Activated CD4-positive, alpha-beta T cell treated with anti-CD3 and anti-CD28 coated beads, Interleukin-2, amount 50 U/mL, for 24 hours (primary cell): ENCODE measurements around the gene IFI44L.
A peak's percentile ranks its signal among the peaks of the same experiment; 100 is the strongest.

Experiments used
- DNase-seq, 2 donors: peaks; one replicate each; pipeline ENCODE4 v3.0.0-alpha.2; 2020; ENCODE audit warnings: low read depth in 1 of 2, low spot score in 1 of 2

The IFI44L gene

GRCh38 chr1:78640462-78640861 is 20.2 kb downstream of the IFI44L start:
- no peak for DNase-seq

DNA sequence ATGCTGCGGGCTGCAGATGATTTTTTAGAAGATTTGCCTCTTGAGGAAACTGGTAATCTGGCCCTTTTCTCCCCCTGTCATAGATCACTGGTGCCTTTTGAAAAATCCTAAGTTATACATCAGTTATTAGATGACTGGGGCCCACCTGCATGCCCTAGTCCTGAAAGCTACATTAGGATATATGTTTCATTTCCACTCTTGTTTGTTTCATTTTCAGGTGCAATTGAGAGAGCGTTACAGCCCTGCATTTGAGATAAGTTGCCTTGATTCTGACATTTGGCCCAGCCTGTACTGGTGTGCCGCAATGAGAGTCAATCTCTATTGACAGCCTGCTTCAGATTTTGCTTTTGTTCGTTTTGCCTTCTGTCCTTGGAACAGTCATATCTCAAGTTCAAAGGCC is 21.3 kb downstream of the IFI44L start:
- no peak for DNase-seq

- DNase-seq = no peak
Observed at GRCh38 chr1:78645723-78646122, 25.5 kb downstream of the IFI44L start.

GRCh38 chr1:78647238-78647637 is 27.0 kb downstream of the IFI44L start:
- DNase-seq = no peak

GRCh38 chr1:78649628-78650027 is 29.4 kb downstream of the IFI44L start, which contains the start of gene IFI44:
Gene IFI44 (plus strand): TSS chr1:78649831. CDS start chr1:78650196, 365 bp downstream.
- DNase-seq = peak; percentile 24 to 58

- DNase-seq = no peak
Observed at GRCh38 chr1:78650114-78650660, 29.9 kb downstream of the IFI44L start.

- no peak for DNase-seq
Observed at GRCh38 chr1:78651241-78651640, 31.0 kb downstream of the IFI44L start.

DNA sequence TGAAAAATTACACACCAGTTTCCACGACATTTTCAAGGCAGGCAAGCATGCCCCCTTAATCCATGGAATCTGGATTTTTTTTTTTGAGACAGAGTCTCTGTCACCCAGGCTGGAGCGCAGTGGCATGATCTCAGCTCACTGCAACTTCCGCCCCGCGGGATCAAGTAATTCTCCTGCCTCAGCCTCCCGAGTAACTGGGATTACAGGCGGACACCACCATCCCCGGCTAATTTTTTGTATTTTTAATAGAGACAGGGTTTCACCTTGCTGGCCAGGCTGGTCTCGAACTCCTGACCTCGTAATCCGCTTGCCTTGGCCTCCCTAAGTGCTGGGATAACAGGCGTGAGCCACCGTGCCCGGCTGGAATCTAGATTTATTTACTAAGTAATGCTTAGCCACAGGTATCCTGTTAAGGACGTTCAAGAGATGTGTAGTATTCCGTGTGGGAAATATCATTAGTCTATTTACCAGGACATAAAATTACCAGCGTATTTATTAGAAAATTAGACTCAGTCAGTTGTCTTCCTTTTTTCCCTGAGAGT is 31.8 kb downstream of the IFI44L start:
- no peak for DNase-seq

DNA sequence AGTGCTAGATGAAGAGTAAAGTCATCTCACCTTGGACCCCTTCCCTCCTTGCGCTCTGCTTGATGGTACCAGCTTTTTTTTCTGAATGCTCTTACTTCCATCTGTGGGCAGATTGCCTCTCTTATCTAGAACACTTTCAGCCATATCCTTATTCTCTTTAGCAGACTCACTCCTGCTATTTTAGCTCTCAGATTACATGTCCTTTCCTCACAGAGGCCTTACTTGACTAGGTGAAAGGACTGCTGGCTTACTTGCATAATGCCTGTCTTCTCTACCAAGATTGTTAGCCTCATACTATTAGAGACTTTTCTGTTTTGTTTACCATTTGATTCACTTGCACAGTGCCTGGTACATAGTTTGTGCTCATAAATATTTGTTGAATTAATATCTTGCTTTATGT is 38.7 kb downstream of the IFI44L start:
- no peak for DNase-seq

DNA sequence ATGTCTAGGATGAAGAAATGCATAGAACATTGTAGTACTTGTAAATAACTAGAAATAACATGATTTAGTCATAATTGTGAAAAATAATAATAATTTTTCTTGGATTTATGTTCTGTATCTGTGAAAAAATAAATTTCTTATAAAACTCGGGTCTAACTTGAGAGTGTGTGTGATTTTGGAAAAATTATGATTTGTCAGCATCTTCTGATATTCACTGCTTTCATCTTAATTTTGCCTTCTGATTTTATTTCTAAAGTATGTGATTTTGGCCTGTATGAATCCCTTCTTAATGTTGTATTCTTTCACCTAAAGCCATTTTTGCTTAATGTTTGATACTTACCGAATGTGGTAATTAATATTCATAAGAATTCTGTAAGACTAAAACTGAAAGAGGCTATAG is 43.7 kb downstream of the IFI44L start:
- no peak for DNase-seq

GRCh38 chr1:78664763-78665162 is 44.5 kb downstream of the IFI44L start:
- no peak for DNase-seq

DNA sequence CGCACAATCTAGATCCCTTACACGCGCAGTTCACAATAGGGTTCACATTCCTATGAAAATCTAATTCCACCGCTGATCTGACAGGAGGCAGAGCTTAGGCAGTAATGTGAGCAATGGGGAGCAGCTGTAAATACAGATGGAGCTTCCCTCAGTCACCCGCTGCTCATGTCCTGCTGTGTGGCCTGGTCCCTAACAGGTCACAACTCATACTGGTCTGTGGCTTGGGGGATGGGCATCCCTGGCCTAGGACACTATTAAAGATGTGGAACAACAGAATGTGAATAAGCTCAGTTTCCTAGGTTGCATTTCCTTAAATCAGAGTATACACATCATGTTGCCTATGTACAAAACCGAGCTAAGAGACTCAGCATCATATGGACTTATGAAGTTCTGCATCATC is 45.6 kb downstream of the IFI44L start:
- no peak for DNase-seq

DNA sequence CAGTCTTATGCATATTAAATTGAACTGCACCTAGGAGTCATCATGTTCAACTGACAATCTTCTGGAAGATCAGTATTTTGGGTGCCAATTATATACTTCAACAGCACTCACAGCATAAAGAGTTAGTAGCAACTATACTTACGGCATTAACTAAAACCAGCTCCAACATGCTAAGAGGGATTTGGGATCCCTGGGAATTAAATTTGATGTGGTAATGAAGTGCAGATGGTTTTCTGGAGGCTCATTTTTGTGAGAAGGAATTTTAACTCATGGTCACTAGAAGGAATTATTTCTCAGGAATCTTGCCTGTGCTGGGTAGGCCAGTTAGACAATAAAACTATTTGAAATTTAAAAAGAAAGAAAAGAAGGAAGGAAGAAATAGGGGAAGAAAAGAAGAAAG is 47.7 kb downstream of the IFI44L start:
- no peak for DNase-seq

DNA sequence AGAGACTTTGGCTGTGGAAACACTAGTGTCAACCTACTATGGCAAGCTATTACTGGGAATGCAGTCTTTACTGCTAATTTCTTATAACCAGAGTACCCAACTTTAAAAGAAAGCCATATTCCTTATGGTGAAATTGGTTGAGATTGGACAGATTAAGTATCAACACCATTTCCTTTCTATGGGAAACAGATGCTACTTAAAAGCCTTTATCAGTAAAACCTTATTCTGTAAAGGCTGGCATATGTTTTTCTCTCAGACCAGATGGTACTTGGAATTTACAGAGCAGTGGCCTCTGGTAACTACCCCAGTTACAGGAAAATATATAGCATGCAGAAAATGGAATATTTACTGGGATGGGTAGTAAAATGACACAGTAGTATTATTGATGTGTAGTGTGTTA is 48.2 kb downstream of the IFI44L start:
- no peak for DNase-seq

DNA sequence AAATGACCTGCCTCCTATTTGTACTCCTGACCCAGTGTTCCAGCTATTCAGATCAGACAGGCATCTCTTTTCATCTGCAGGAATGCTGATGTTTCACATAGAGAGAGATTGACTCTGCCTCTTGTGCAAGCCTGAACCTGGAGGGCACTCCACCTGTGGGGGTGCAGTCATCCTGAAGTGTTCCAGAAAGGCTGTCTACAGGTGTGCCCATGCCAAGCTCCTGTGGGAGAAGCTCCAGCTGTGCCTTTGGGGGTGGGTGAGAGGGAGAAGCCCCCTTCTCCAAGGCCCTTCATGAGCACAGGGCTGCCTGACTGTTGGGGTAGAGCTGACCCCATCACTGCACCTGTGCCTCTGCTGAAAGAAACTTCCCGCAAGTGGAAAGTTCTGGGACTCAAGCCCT is 52.2 kb downstream of the IFI44L start:
- no peak for DNase-seq

GRCh38 chr1:78673120-78673519 is 52.9 kb downstream of the IFI44L start:
- no peak for DNase-seq

DNA sequence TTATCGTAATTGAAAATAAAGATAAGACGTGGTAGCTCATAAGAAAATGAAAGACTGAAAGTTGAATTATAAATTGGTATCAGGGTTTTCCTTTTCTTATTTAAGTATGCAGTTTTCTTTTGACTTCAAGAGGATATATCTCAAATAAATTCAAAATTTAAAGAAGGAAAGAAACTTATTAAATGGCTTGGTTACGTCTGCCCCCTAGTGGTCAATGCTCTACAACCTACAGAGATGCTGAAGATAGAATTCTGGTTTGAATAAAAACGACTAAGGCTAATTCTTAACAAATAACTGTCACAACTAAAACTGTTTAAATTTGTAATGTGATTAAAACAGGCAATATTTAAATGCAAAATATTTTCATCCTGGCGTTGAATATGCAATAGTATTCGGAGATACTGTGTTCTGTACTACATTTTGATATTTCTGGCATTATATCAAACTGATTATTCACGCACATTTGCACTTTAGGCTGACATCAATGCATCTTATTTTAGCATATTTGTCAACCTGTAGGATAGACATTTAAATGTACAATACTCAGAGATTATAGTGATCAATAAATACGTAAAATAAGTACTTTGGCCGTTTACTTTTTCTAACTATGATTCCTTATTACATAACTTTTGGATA is 56.2 kb downstream of the IFI44L start:
- peak in 1 of 2 donors; percentile 61 for DNase-seq

DNA sequence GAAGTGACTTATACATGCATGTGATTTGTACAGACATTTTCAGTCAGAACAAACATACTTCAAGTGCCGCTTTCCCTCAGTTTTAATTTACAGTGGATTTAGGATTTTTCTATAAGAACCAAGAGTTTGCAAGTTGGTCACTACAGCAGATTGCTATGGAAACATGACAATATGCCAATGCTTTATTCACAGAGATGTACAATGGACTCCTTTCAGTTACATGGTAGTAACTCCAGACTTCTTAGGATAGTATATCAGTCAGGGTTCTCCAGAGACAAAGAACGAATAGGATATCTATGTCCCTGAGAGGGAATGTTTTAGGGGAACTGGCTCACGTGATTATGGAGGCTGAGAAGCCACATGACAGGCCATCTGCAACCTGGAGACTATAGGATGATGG is 56.7 kb downstream of the IFI44L start:
- no peak for DNase-seq

DNA sequence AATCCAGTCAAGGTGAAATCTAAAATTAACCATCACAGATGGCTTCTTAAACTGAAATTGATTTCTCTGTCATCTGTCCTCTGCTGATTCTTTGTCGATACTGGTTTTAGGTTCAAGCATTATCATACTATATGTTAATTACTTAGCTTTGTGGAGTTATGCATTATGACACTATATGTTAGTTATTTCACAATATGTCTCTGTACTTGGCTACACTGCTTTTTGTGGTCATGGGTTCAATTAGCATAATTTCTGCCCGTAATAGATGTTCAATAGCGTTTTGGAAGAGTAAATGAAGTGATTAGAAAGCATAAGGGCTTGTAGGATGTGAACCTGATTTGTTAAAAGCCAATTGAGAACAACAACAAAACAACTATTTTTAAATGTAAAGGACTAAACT is 57.5 kb downstream of the IFI44L start:
- no peak for DNase-seq

- DNase-seq = no peak
Observed at GRCh38 chr1:78678324-78678723, 58.1 kb downstream of the IFI44L start.

- DNase-seq = no peak
Observed at GRCh38 chr1:78681265-78681664, 61.0 kb downstream of the IFI44L start.

- no peak for DNase-seq
Observed at GRCh38 chr1:78682496-78682895, 62.2 kb downstream of the IFI44L start.

DNA sequence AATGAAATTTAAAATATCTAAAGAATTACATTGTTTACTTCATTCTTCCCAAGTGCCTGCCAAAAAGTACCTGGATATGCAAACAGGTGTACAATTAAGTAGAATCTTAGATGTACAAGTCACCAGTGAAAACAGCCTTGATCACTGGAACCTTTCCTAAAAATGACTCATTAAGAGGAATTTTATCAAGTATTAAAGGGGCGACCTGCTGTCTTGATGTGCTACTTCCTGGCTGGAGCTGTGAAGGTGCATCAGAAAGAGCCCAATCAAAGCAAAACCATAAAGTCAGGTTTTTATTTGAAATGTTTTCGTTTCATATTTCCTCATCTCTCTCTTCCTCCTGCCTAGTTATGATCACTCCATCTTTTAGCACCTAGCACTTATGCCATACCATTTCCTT is 62.8 kb downstream of the IFI44L start:
- no peak for DNase-seq
